Endothelial cell of umbilical vein (primary cell): Measurements from ENCODE around the gene NAPB. TPM values are rescaled to one million over a fixed set of nuclear protein-coding genes. Genes with fewer than 3 reads are reported as not detected.

Experiments
- BruUV-seq: library from RNA; stranded (reverse); fragments of 400-500 nt; replicated peaks from 2 replicates; lab custom pipeline; 2021; lab: Mats Ljungman, UMichigan
- CTCF ChIA-PET: fragments of 300-600, 350-600 bp; sonication (Branson Sonifier 250); formaldehyde crosslinking; loops from one replicate; lab custom pipeline; 2021; ENCODE audit warnings: antibody characterized with exemption, inconsistent platforms; lab: Charles Lee
- POLR2A ChIA-PET: fragments of 300-600, 350-600 bp; sonication (Branson Sonifier 250); formaldehyde crosslinking; loops from one replicate; lab custom pipeline; 2021; ENCODE audit warnings: antibody characterized with exemption, inconsistent platforms; lab: Charles Lee
- DNase-seq: peaks from one replicate; pipeline ENCODE4 v3.0.0-alpha.2; 2011; ENCODE audit warnings: low read depth, low spot score
- FAIRE-seq: peaks from 2 replicates; lab custom pipeline; 2011; peaks lifted over from hg19 to GRCh38; lab: Jason Lieb, UNC
- H2AFZ ChIP-seq: 2 replicates; pipeline ENCODE4 v1.6.0; 2012; ENCODE audit warnings: low read depth, low read length, control low read depth, inconsistent platforms
- H3K27ac ChIP-seq: 2 replicates; pipeline ENCODE4 v1.5.1; 2011; ENCODE audit warnings: low read depth, mild to moderate bottlenecking, control low read depth, low read length, moderate library complexity; ENCODE audit not compliant: insufficient read depth
- H3K27me3 ChIP-seq, 2 experiments: 2 replicates each; pipeline versions ENCODE4 v1.6.0 to v1.6.1; 2011; ENCODE audit warnings: low read length in 2 of 2, mixed read lengths in 1 of 2; ENCODE audit not compliant: control insufficient read depth in 2 of 2, insufficient read depth in 2 of 2
- H3K36me3 ChIP-seq, 2 experiments: 2 replicates in 1 of 2; 3 replicates in 1 of 2; pipeline ENCODE4 v1.5.1; 2011; ENCODE audit warnings: low read length in 2 of 2, mild to moderate bottlenecking in 1 of 2, moderate library complexity in 1 of 2; ENCODE audit not compliant: control insufficient read depth in 2 of 2, insufficient read depth in 2 of 2; ENCODE audit errors: extremely low read depth in 1 of 2
- H3K4me1 ChIP-seq: 3 replicates; pipeline ENCODE4 v1.5.1; 2011; ENCODE audit warnings: mild to moderate bottlenecking, low read length; ENCODE audit not compliant: control insufficient read depth, insufficient read depth; ENCODE audit errors: extremely low read depth
- H3K4me2 ChIP-seq: 2 replicates; pipeline ENCODE4 v1.6.1; 2011; ENCODE audit warnings: low read length, control low read depth, mixed read lengths; ENCODE audit not compliant: insufficient read depth
- H3K4me3 ChIP-seq, 3 experiments: fragments of 200-600 bp in 1 of 3; sonication (generic), shearing (Covaris generic) in 1 of 3; replicated peaks in 1 of 3; 2 replicates each; pipeline ENCODE4 v1.5.1; 2011 to 2016; ENCODE audit warnings: control low read depth in 3 of 3, low read length in 3 of 3, mild to moderate bottlenecking in 2 of 3, inconsistent platforms in 1 of 3, low read depth in 1 of 3, moderate library complexity in 1 of 3; ENCODE audit not compliant: insufficient read depth in 1 of 3
- H3K79me2 ChIP-seq: 2 replicates; pipeline ENCODE4 v1.6.0; 2012; ENCODE audit warnings: low read length, inconsistent platforms; ENCODE audit not compliant: control insufficient read depth, insufficient read depth
- H3K9ac ChIP-seq: replicated peaks from 2 replicates; pipeline ENCODE3; 2011; ENCODE audit warnings: low read length, control low read depth; ENCODE audit not compliant: insufficient read depth; ENCODE audit errors: extremely low read depth
- H3K9me1 ChIP-seq: replicated peaks from 3 replicates; pipeline ENCODE4 v1.6.0; 2011; ENCODE audit warnings: mild to moderate bottlenecking, low read length; ENCODE audit not compliant: control insufficient read depth, insufficient read depth; ENCODE audit errors: extremely low read depth
- H3K9me3 ChIP-seq: replicated peaks from 2 replicates; pipeline ENCODE4 v1.5.1; 2012; ENCODE audit warnings: low read length, inconsistent platforms; ENCODE audit not compliant: control insufficient read depth, insufficient read depth
- H4K20me1 ChIP-seq: replicated peaks from 2 replicates; pipeline ENCODE3; 2011; ENCODE audit warnings: mild to moderate bottlenecking, low read length; ENCODE audit not compliant: control insufficient read depth, insufficient read depth; ENCODE audit errors: extremely low read depth
- EZH2 ChIP-seq: IDR thresholded peaks from 2 replicates; pipeline ENCODE4 v1.6.1; 2012; ENCODE audit warnings: borderline replicate concordance, low read depth, mild to moderate bottlenecking, moderate library complexity, low read length, inconsistent platforms; ENCODE audit not compliant: severe bottlenecking
- FOS ChIP-seq: IDR thresholded peaks from 2 replicates; pipeline ENCODE4 v1.6.1; 2011; ENCODE audit warnings: mild to moderate bottlenecking, low read length, moderate library complexity, borderline replicate concordance; ENCODE audit not compliant: insufficient read depth
- GATA2 ChIP-seq: IDR thresholded peaks from 2 replicates; pipeline ENCODE4 v1.7.0; 2011; ENCODE audit warnings: low read depth, mild to moderate bottlenecking, moderate library complexity, mixed read lengths, low read length; ENCODE audit not compliant: insufficient read length, insufficient read depth
- JUN ChIP-seq: IDR thresholded peaks from 2 replicates; pipeline ENCODE4 v1.6.1; 2011; ENCODE audit warnings: borderline replicate concordance, low read depth; ENCODE audit not compliant: insufficient read length, insufficient read depth
- MAX ChIP-seq: IDR thresholded peaks from 2 replicates; pipeline ENCODE4 v1.6.1; 2011; ENCODE audit not compliant: insufficient read depth, insufficient read length
- MYC ChIP-seq: IDR thresholded peaks from one replicate; pipeline ENCODE4 v1.6.1; 2011; ENCODE audit warnings: mild to moderate bottlenecking, low read depth, low read length
- POLR2A ChIP-seq: IDR thresholded peaks from 2 replicates; pipeline ENCODE4 v1.6.1; 2012; ENCODE audit warnings: low read depth, mild to moderate bottlenecking, control low read depth, low read length
- POLR2AphosphoS5 ChIP-seq: IDR thresholded peaks from 2 replicates; pipeline ENCODE4 v1.6.1; 2012; ENCODE audit warnings: low read depth, mild to moderate bottlenecking, control low read depth, low read length, moderate library complexity; ENCODE audit not compliant: insufficient read depth
- dilution Hi-C: fragments of 300-500 bp; cut with MboI; formaldehyde crosslinking; loops from one replicate; pipeline ENCODE4 v1.15.0; 2019; ENCODE audit warnings: low sequenced_read_pairs; ENCODE audit not compliant: extremely low pct_ligation_motif_present
- intact Hi-C: fragments of 100-400 bp; cut with micrococcal nuclease; formaldehyde crosslinking; loops from one replicate; pipeline ENCODE4 v1.10.0; 2022
- polyA plus RNA-seq, 4 experiments: library from polyadenylated mRNA; depleted of rRNA in 3 of 4; stranded (reverse) in 3 of 4; unstranded in 1 of 4; fragments of >200 nt; gene quantifications; 2 replicates each; pipeline versions ENCODE4 v1.2.1 to v1.2.3, GENCODE V29; 2011 to 2012; ENCODE audit warnings: missing spikeins in 1 of 4
- total RNA-seq: library from RNA; stranded (reverse); gene quantifications from 2 replicates; pipeline ENCODE4 v1.2.3, GENCODE V29; 2021
- TF ChIP-seq, protein P1 (sequence below), 2 donors: IDR thresholded peaks; 1 replicate in 1 of 2; 2 replicates in 1 of 2; pipeline ENCODE4 v1.5.1; 2011; ENCODE audit warnings: low read length in 2 of 2, mild to moderate bottlenecking in 2 of 2, moderate library complexity in 2 of 2, control low read depth in 1 of 2, inconsistent platforms in 1 of 2, low read depth in 1 of 2; ENCODE audit not compliant: insufficient read depth in 1 of 2; ENCODE audit errors: extremely low read depth in 1 of 2

Gene NAPB
- total and polyA plus RNA-seq, 2 donors (not counting 3 experiments of a cell fraction or from before 2014, with no cell fraction given) = 4.7 to 10.1 TPM

- FAIRE-seq (peak; percentile 90), DNase-seq (peak; percentile 100)
- Histone ChIP-seq H3K36me3 (peaks cover 10 to 12% of the 10 kb centered on the region in 2 experiments), H3K79me2 (peaks cover 42% of the 10 kb centered on the region), H4K20me1 (peaks cover 2% of the 10 kb centered on the region), H3K9ac (peak within 1 kb of the TSS; percentile 96), H3K4me3 (peak within 1 kb of the TSS; percentile 65 to 73 (median 67)), H3K4me1 (peaks cover 40% of the 10 kb centered on the region), H3K27ac (peak within 1 kb of the TSS; percentile 90), H3K4me2 (peak within 1 kb of the TSS; percentile 84), H2AFZ (peak within 1 kb of the TSS; percentile 39), H3K9me3 (no peaks in the 10 kb centered on the region), H3K27me3 (no peaks in the 10 kb centered on the region), H3K9me1 (no peaks in the 10 kb centered on the region)
- BruUV-seq = no TSS peak
- intact Hi-C loops = loop anchor here (1.0 to 10.0 kb wide), 5 partner anchors 36 to 743 kb away; partner anchors contain the start of genes CST3 and NAPB
- TF ChIP-seq POLR2A = peak; percentile 93
- TF ChIP-seq MAX = peak; percentile 98
- TF ChIP-seq GATA2 = no peak
- TF ChIP-seq EZH2 = no peak
- TF ChIP-seq JUN = peak; percentile 61
- TF ChIP-seq, protein P1, sequence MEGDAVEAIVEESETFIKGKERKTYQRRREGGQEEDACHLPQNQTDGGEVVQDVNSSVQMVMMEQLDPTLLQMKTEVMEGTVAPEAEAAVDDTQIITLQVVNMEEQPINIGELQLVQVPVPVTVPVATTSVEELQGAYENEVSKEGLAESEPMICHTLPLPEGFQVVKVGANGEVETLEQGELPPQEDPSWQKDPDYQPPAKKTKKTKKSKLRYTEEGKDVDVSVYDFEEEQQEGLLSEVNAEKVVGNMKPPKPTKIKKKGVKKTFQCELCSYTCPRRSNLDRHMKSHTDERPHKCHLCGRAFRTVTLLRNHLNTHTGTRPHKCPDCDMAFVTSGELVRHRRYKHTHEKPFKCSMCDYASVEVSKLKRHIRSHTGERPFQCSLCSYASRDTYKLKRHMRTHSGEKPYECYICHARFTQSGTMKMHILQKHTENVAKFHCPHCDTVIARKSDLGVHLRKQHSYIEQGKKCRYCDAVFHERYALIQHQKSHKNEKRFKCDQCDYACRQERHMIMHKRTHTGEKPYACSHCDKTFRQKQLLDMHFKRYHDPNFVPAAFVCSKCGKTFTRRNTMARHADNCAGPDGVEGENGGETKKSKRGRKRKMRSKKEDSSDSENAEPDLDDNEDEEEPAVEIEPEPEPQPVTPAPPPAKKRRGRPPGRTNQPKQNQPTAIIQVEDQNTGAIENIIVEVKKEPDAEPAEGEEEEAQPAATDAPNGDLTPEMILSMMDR (IDR thresholded peaks at IDR 0.05; ENCODE audit: extremely low read depth in 1 of 2, insufficient read depth in 1 of 2, low read depth in 1 of 2, low read length in 2 of 2) = no peak
- TF ChIP-seq POLR2AphosphoS5 = peak; percentile 94
- peak; percentile 19 for TF ChIP-seq FOS
- TF ChIP-seq MYC = peak; percentile 46
- CTCF ChIA-PET = interaction anchor here (0.9 kb wide), 1 partner anchor 12 kb away, joined by 5 read pairs; the partner anchor contains the start of gene NXT1
- POLR2A ChIA-PET = interaction anchor here (1.1 to 1.4 kb wide), 2 partner anchors 9 to 12 kb away, joined by 4 to 10 read pairs; partner anchors contain the start of gene NXT1
- dilution Hi-C loops = no loop called here
Measured at GRCh38 chr20:23361476-23362391, 59.6 kb downstream of the NAPB start, which contains the start of gene GZF1. Gene GZF1 (plus strand): TSS chr20:23362182. CDS start chr20:23364384, 2,202 bp downstream.
